ENCODE data around the gene COG3.

COG3 gene

GRCh38 chr13:45510672-45511071 is 45.9 kb downstream of the COG3 start:
- no peak for DNase-seq

- DNase-seq, result peak; percentile 71
Measured at GRCh38 chr13:45511310-45512097, 46.8 kb downstream of the COG3 start.

GRCh38 chr13:45512098-45512496 is 47.4 kb downstream of the COG3 start:
- DNase-seq, result no peak

- DNase-seq, result no peak
Measured at GRCh38 chr13:45516757-45517156, 52.0 kb downstream of the COG3 start.

- DNase-seq, result peak; percentile 57
Measured at GRCh38 chr13:45518525-45519245, 53.9 kb downstream of the COG3 start.

- DNase-seq, result no peak
Measured at GRCh38 chr13:45519493-45519892, 54.8 kb downstream of the COG3 start.

- peak; percentile 66 for DNase-seq
Measured at GRCh38 chr13:45521297-45521696, 56.6 kb downstream of the COG3 start.

GRCh38 chr13:45522571-45522970 is 57.8 kb downstream of the COG3 start:
- peak; percentile 21 for DNase-seq

GRCh38 chr13:45527699-45528462 is 63.1 kb downstream of the COG3 start:
- DNase-seq, result no peak

GRCh38 chr13:45529758-45530157 is 65.0 kb downstream of the COG3 start:
- DNase-seq, result no peak

GRCh38 chr13:45534604-45535003 is 69.9 kb downstream of the COG3 start:
- DNase-seq, result no peak

- no peak for DNase-seq
Measured at GRCh38 chr13:45536224-45536623, 71.5 kb downstream of the COG3 start.

- peak; percentile 51 for DNase-seq
Measured at GRCh38 chr13:45537516-45537915, 72.8 kb downstream of the COG3 start.

- no peak for DNase-seq
Measured at GRCh38 chr13:45538382-45538781, 73.6 kb downstream of the COG3 start.

- no peak for DNase-seq
Measured at GRCh38 chr13:45540195-45540594, 75.5 kb downstream of the COG3 start.

GRCh38 chr13:45540864-45541263 is 76.1 kb downstream of the COG3 start:
- DNase-seq, result no peak

- no peak for DNase-seq
Measured at GRCh38 chr13:45541806-45542205, 77.1 kb downstream of the COG3 start.

- DNase-seq, result no peak
Measured at GRCh38 chr13:45542391-45542790, 77.7 kb downstream of the COG3 start.

GRCh38 chr13:45542878-45543277 is 78.1 kb downstream of the COG3 start:
- no peak for DNase-seq

GRCh38 chr13:45544520-45544919 is 79.8 kb downstream of the COG3 start:
- no peak for DNase-seq

GRCh38 chr13:45545686-45546409 is 81.1 kb downstream of the COG3 start:
- DNase-seq, result no peak

- no peak for DNase-seq
Measured at GRCh38 chr13:45546410-45546765, 81.6 kb downstream of the COG3 start.

- no peak for DNase-seq
Measured at GRCh38 chr13:45548281-45548680, 83.5 kb downstream of the COG3 start.
